ENCODE measurements around the gene KCNK18.
A peak's percentile ranks its signal among the peaks of the same experiment; 100 is the strongest.

GRCh38 chr10:117175901-117176534 lies 21.3 kb upstream of the KCNK18 start:
- TF ChIP-seq POLR2A (IDR thresholded peaks at IDR 0.05) (no peak), CTCF (IDR thresholded peaks at IDR 0.05) (peak in 5 of 6 experiments; percentile 43 to 65 (median 55)), POLR2AphosphoS5 (IDR thresholded peaks at IDR 0.05) (no peak)

Measured in upper lobe of left lung (tissue), 4 donors.